ENCODE measurements around the gene RFX3. TPM values are rescaled to one million over a fixed set of nuclear protein-coding genes. Genes with fewer than 3 reads are reported as not detected.

Gene RFX3
- total RNA-seq, 1 donor from 2014 or later = 11.9 TPM

DNA sequence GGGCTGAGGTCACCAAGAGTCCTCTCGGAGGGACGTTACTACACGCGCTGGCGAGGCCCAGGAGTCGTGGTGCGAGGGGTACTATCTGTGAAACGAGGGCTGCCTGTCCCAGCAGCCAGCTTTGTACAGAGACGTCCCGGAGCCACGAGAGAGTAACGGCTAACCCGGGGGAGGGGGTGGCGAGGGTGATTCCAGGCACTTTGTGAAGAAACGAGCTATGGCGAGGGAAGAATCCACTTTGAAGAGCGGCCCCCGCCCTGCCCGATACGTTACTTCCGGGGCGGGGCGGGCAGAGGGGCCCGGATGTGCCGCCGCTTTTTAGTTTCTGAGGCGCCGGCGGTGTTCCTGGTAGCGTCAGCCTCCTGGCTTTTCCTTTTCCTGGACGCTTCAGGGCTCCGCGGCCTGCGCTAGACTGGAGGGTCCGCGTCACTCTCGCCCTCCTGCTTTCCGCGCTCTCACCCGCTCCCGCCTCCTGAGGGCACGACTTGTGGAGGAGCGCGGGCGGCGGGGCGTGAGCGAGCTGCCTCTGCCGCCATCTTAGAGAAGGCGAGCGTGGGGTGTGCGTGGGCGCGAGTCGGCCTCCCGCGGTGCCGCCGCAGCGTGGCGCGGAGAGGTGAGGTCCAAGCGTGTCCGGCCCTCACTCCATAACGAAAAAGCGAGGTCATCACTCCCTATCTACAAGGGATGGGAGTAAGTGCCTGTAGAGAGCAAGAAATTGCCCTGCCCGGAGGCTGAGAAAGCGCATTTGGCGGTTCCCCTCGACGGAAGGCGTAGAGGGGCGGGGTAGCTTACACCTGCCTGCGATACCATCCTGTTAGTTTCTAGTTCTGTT, 580 bp upstream of the RFX3 start:
- no peaks in the 10 kb centered on the region for H3K27me3 Mint-ChIP-seq (ENCODE audit: low read depth)
- H3K4me3 Mint-ChIP-seq (ENCODE audit: low read depth) = peak overlapping the region; percentile 93
- peaks cover 32% of the 10 kb centered on the region for H3K36me3 Mint-ChIP-seq (ENCODE audit: low read depth)
- intact Hi-C loops (cut with micrococcal nuclease) = loop anchor here (1.0 to 10.0 kb wide), 12 partner anchors 51 to 1928 kb away; partner anchors contain the start of genes CD274, PUM3 and SMARCA2
- peak overlapping the region; percentile 98 for H3K27ac Mint-ChIP-seq
- DNase-seq (ENCODE audit: low spot score) = peak; percentile 87
- no peaks in the 10 kb centered on the region for H3K9me3 Mint-ChIP-seq
- peaks cover 46% of the 10 kb centered on the region for H3K4me1 Mint-ChIP-seq (ENCODE audit: low read depth)

GRCh38 chr9:3525096-3525835, 535 bp downstream of the RFX3 start:
- Mint-ChIP-seq H3K4me1 (ENCODE audit: low read depth) (peaks cover 48% of the 10 kb centered on the region), H3K4me3 (ENCODE audit: low read depth) (peak overlapping the region; percentile 93), H3K27ac (peak overlapping the region; percentile 98), H3K36me3 (ENCODE audit: low read depth) (peaks cover 24% of the 10 kb centered on the region), H3K27me3 (ENCODE audit: low read depth) (no peaks in the 10 kb centered on the region), H3K9me3 (no peaks in the 10 kb centered on the region)
- DNase-seq (ENCODE audit: low spot score) = no peak
- intact Hi-C loops (cut with micrococcal nuclease) = loop anchor here (1.0 to 10.0 kb wide), 10 partner anchors 48 to 1930 kb away; partner anchors contain the start of genes CD274, CDC37L1 and SMARCA2

DNA sequence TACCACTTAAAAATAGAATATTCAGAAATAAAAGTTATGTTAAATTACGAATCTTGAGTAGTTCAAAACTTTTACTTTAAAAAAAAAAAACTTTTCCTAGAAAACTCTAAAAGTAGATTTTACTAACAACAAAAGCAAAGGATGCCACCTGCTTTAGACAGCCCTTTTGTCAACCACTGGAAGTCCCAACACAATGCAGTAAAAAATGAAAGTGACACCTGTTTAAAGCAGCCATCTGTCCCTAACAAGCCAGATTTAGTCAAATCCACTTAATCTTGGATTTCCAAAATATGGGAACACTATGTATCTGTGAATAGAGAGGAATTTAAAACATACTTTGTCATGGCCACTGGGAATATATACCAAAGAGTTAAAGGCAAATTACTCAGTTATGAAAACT, 3.8 kb downstream of the RFX3 start:
- Mint-ChIP-seq H3K4me1 (ENCODE audit: low read depth) (peaks cover 30% of the 10 kb centered on the region), H3K4me3 (ENCODE audit: low read depth) (peak overlapping the region; percentile 37), H3K9me3 (no peaks in the 10 kb centered on the region), H3K36me3 (ENCODE audit: low read depth) (peaks cover 13% of the 10 kb centered on the region), H3K27ac (no peak overlapping the region), H3K27me3 (ENCODE audit: low read depth) (no peaks in the 10 kb centered on the region)
- no peak for DNase-seq (ENCODE audit: low spot score)
- intact Hi-C loops (cut with micrococcal nuclease) = loop anchor here (5.0 to 10.0 kb wide), 3 partner anchors 280 to 1933 kb away; partner anchors contain the start of gene CD274

GRCh38 chr9:3520564-3520963, 5.2 kb downstream of the RFX3 start:
- H3K4me3 Mint-ChIP-seq (ENCODE audit: low read depth) = no peak overlapping the region
- no peak for DNase-seq (ENCODE audit: low spot score)
- H3K27ac Mint-ChIP-seq = no peak overlapping the region
- peaks cover 30% of the 10 kb centered on the region for H3K4me1 Mint-ChIP-seq (ENCODE audit: low read depth)
- intact Hi-C loops (cut with micrococcal nuclease) = loop anchor here (5.0 to 10.0 kb wide), 3 partner anchors 278 to 1934 kb away; partner anchors contain the start of gene CD274
- H3K9me3 Mint-ChIP-seq = no peaks in the 10 kb centered on the region
- H3K36me3 Mint-ChIP-seq (ENCODE audit: low read depth) = peaks cover 13% of the 10 kb centered on the region
- H3K27me3 Mint-ChIP-seq (ENCODE audit: low read depth) = no peaks in the 10 kb centered on the region

- no peaks in the 10 kb centered on the region for H3K27me3 Mint-ChIP-seq (ENCODE audit: low read depth)
- no peaks in the 10 kb centered on the region for H3K9me3 Mint-ChIP-seq
- DNase-seq (ENCODE audit: low spot score) = no peak
- intact Hi-C loops (cut with micrococcal nuclease) = no loop called here
- no peak overlapping the region for H3K27ac Mint-ChIP-seq
- H3K4me1 Mint-ChIP-seq (ENCODE audit: low read depth) = peaks cover 19% of the 10 kb centered on the region
- peaks cover 9% of the 10 kb centered on the region for H3K36me3 Mint-ChIP-seq (ENCODE audit: low read depth)
- no peak overlapping the region for H3K4me3 Mint-ChIP-seq (ENCODE audit: low read depth)
These were observed 8.3 kb downstream of the RFX3 start for GRCh38 chr9:3517377-3518048.

- intact Hi-C loops (cut with micrococcal nuclease) = no loop called here
These were observed 9.0 kb downstream of the RFX3 start for GRCh38 chr9:3516667-3517330.

DNA sequence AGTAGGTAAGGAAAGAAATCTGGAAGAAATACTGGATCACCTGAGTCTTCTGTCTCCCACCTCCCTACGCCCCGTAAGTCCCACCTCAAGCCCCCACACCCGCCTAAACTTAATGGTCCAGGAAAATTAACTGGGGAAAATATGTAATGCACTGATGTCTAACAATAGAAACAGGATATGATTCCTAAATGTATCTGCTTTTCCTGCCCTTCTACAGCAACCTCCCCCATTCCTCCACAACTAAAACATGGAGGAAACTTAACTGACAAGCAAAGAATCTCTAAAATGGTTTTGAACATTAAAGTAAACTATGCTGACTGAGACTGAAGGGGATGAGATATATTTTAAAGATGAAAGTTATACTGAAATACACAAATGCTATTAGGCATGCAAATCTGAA, 10.4 kb downstream of the RFX3 start:
- Mint-ChIP-seq H3K27me3 (ENCODE audit: low read depth) (no peaks in the 10 kb centered on the region), H3K27ac (no peak overlapping the region), H3K4me3 (ENCODE audit: low read depth) (no peak overlapping the region), H3K36me3 (ENCODE audit: low read depth) (peaks cover 11% of the 10 kb centered on the region), H3K4me1 (ENCODE audit: low read depth) (peaks cover 16% of the 10 kb centered on the region), H3K9me3 (no peaks in the 10 kb centered on the region)
- intact Hi-C loops (cut with micrococcal nuclease) = no loop called here
- DNase-seq (ENCODE audit: low spot score) = no peak

More at GRCh38 chr9:3516667-3517330, 9.0 kb downstream of the RFX3 start:
- H3K27ac Mint-ChIP-seq = no peak overlapping the region
- H3K9me3 Mint-ChIP-seq = no peaks in the 10 kb centered on the region
- no peak for DNase-seq (ENCODE audit: low spot score)
- H3K27me3 Mint-ChIP-seq (ENCODE audit: low read depth) = no peaks in the 10 kb centered on the region
- peaks cover 12% of the 10 kb centered on the region for H3K4me1 Mint-ChIP-seq (ENCODE audit: low read depth)
- H3K4me3 Mint-ChIP-seq (ENCODE audit: low read depth) = no peak overlapping the region
- H3K36me3 Mint-ChIP-seq (ENCODE audit: low read depth) = peaks cover 7% of the 10 kb centered on the region

DNA sequence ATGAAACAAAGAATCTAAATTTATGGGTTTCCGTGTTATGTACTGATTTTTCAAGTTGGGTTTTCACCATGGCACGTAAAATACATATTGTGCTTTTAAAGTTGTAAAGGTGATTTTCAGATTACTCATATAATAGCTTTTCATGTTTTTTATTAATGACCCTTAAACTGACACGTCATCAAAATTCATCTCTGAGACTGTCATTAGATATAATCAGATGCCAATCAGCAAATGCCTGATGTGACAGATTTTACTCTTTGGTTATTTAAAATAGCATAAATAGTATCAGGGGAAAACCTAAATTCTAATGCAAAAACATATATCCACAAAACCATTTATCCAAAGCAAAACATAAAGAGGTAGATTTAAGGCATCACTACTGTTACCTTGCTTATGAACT, 11.0 kb downstream of the RFX3 start:
- Mint-ChIP-seq H3K4me3 (ENCODE audit: low read depth) (no peak overlapping the region), H3K9me3 (no peaks in the 10 kb centered on the region), H3K27me3 (ENCODE audit: low read depth) (no peaks in the 10 kb centered on the region), H3K4me1 (ENCODE audit: low read depth) (peaks cover 16% of the 10 kb centered on the region), H3K27ac (no peak overlapping the region), H3K36me3 (ENCODE audit: low read depth) (peaks cover 11% of the 10 kb centered on the region)
- intact Hi-C loops (cut with micrococcal nuclease) = no loop called here
- DNase-seq (ENCODE audit: low spot score) = no peak

GRCh38 chr9:3513265-3513818, 12.5 kb downstream of the RFX3 start:
- Mint-ChIP-seq H3K27ac (no peak overlapping the region), H3K27me3 (ENCODE audit: low read depth) (no peaks in the 10 kb centered on the region), H3K36me3 (ENCODE audit: low read depth) (peaks cover 14% of the 10 kb centered on the region), H3K4me3 (ENCODE audit: low read depth) (no peak overlapping the region), H3K4me1 (ENCODE audit: low read depth) (peaks cover 22% of the 10 kb centered on the region), H3K9me3 (no peaks in the 10 kb centered on the region)
- intact Hi-C loops (cut with micrococcal nuclease) = no loop called here
- no peak for DNase-seq (ENCODE audit: low spot score)

DNA sequence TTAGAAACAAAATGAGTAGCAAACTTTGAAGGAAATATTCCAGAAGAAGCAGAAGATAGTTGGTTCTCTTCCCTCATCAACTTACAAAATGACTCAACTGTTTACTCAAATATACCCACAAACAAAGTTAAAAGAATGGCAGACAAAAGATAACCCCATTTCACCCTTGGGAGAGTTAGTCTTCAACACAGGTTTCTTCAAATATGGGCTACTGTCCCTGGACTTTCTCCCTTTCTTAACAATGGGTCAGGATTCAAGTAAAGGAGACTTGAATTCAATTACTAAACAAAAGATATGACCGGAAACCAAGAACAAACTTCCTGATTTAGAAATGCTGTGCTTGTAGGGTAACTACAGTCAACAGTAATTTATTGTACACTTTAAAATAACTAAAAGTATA, 14.2 kb downstream of the RFX3 start:
- Mint-ChIP-seq H3K4me1 (ENCODE audit: low read depth) (peaks cover 29% of the 10 kb centered on the region), H3K27me3 (ENCODE audit: low read depth) (no peaks in the 10 kb centered on the region), H3K27ac (no peak overlapping the region), H3K4me3 (ENCODE audit: low read depth) (no peak overlapping the region), H3K9me3 (no peaks in the 10 kb centered on the region), H3K36me3 (ENCODE audit: low read depth) (peaks cover 10% of the 10 kb centered on the region)
- intact Hi-C loops (cut with micrococcal nuclease) = no loop called here
- DNase-seq (ENCODE audit: low spot score) = no peak

DNA sequence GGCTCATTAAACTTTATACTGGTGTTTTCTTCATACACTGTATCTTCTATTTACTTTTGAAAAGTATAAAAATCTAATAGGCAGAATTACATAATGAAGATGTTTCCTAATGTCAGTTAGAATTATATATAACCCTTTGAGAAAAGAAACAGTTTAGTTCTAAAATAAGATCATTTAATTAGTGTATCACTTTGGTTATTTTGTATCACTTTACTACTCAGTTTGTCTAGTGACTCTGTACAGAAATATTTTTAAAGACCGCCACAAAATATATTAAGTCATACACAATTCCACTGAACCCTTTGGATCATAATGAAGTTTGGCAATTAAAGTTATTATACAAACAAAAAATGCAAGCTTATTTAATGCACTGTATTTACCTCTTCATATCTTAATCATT, 15.0 kb downstream of the RFX3 start:
- Mint-ChIP-seq H3K9me3 (no peaks in the 10 kb centered on the region), H3K36me3 (ENCODE audit: low read depth) (peaks cover 11% of the 10 kb centered on the region), H3K4me1 (ENCODE audit: low read depth) (peaks cover 30% of the 10 kb centered on the region), H3K27me3 (ENCODE audit: low read depth) (no peaks in the 10 kb centered on the region), H3K4me3 (ENCODE audit: low read depth) (no peak overlapping the region), H3K27ac (no peak overlapping the region)
- intact Hi-C loops (cut with micrococcal nuclease) = no loop called here
- no peak for DNase-seq (ENCODE audit: low spot score)

- no peaks in the 10 kb centered on the region for H3K27me3 Mint-ChIP-seq (ENCODE audit: low read depth)
- no peak for DNase-seq (ENCODE audit: low spot score)
- H3K4me1 Mint-ChIP-seq (ENCODE audit: low read depth) = peaks cover 28% of the 10 kb centered on the region
- no peak overlapping the region for H3K27ac Mint-ChIP-seq
- no peak overlapping the region for H3K4me3 Mint-ChIP-seq (ENCODE audit: low read depth)
- no peaks in the 10 kb centered on the region for H3K9me3 Mint-ChIP-seq
- peaks cover 10% of the 10 kb centered on the region for H3K36me3 Mint-ChIP-seq (ENCODE audit: low read depth)
- intact Hi-C loops (cut with micrococcal nuclease) = loop anchor here (5.0 kb wide), 1 partner anchor 38 kb away; no protein-coding TSS in a partner anchor
These were observed 15.9 kb downstream of the RFX3 start for GRCh38 chr9:3509926-3510325.

Measured in activated T-helper 2 cell treated with anti-CD3 and anti-CD28 coated beads, Interferon-gamma antibody, Interleukin-2, Interleukin-4, amounts not matched to agents 10 μg/mL and 5 μg/mL and 100 μg/mL, durations not matched to agents 14 hours and 24 hours and 36 hours (primary cell).